GM19099 (cell line): ENCODE data around the gene ANKRD28.

Experiments used
- POLR2A ChIP-seq: IDR thresholded peaks from 3 replicates; pipeline ENCODE4 v1.6.1; 2011; ENCODE audit warnings: low read depth; ENCODE audit not compliant: insufficient read length; ENCODE audit errors: extremely low read depth

The ANKRD28 gene

DNA sequence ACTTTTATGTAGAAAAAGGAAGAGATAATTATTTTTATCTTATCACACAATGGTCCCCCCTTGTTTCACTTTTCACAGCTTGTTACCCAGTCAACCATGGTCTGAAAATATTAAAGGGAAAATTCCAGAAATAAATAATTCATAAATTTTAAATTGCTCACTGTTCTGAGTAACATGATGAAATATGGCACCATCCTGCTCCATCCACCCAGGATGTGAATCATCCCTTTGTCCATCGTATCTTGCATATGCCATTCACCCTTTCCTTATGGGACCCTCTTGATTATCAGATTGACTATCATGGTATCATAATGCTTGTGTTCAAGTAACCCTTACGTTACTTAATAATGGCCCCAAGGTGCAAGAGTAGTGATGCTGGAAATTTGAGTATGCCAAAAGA lies 43.7 kb downstream of the ANKRD28 start:
- no peak for TF ChIP-seq POLR2A

DNA sequence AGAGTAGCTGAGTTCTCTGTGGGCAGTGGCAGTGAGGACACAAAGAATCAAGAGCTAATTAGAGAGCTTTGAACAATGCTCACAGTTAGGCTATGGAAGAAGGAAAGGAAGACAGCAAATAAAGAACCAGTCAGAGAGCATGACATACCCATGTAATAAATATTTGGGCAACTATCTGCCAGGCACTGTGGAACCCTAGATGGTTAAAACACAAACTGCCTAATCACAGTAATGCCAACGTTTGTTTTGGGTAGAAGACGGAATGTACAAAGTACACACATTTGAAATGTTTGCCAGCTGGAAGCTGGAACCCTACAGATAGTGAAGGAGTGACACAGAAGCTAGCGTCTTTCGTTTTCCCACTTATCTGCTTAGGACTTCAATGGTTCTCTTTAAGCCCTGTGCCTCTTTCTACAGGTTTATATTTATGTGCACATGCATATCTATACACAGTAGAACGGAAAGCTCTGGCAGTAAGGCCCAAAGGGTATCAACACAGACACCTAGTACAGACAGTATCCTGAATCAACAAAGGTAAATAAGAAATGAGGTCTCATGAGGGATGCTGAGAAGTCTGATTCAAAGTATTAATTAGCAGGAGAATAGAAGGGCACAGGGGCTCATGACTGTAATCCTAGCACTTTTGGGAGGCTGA lies 44.6 kb downstream of the ANKRD28 start:
- TF ChIP-seq POLR2A: no peak

DNA sequence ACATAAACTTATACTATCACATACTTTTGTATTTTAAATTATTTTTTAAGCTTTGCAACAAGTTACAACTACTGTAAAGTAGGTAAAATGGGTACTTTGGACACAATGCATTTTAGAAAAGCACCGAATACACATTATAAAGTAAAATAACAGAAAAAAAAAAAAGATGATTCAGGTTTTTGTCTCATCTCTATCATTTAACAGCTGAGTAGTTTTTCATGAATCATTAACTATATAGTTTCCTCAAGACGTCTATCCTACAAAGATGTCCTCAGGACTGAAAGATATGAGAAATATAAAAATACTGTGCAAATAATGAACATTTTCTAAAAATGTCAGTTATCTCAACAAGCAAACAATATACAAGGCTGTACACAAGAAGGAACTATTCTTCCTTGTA lies 46.9 kb downstream of the ANKRD28 start:
- no peak for TF ChIP-seq POLR2A

DNA sequence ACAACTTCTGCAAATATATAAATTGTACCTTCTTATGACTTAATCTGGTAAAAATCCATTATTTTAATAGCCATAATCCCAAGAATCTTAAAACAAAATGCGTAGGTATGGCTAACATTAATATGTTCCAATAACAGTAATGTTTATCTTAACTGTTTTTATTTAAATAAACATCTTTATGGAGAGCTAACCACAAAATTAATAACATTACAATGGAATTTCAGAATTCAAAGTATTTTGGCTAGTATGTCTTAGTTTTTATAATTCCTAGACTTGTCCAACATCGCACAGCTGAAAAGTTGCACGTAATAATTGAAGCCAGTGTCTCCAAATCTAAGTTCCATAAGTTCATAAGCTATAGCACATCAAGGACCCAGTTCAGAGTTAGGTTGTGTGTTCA lies 47.6 kb downstream of the ANKRD28 start:
- no peak for TF ChIP-seq POLR2A

DNA sequence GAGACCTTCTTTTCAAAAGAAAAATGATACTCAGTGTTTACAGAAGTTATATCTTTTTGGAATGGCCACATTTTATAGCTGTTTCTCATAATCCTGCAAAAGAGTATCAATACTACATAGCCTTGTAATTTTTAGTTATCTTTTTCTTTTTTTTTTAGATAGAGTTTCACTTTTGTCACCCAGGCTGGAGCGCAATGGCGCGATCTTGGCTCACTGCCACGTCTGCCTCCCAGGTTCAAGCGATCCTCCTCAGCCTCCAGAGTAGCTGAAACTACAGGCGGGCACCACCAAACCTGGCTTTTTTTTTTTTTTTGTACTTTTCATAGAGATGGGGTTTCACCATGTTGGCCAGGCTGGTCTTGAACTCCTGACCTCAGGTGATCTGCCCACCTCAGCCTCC lies 53.6 kb downstream of the ANKRD28 start:
- no peak for TF ChIP-seq POLR2A

DNA sequence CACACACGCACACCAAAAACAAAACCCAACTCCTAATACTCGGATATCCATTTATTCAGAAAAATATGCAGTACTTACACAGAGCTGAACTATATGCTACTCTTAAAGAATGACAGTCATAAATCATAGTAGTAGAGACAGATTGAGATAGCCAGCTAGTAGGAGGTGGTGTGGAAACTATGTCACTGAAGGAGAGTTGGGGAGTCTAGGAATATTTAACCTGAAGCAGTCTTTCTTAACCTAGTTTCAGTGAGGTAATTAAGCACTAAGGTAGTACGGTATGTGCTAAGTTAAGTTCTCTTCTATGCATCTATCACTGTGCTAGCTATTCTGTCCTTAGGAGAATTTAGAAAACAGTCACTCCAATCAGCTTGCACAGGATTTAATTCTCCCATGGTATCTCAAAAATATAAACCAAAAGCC lies 54.2 kb downstream of the ANKRD28 start:
- no peak for TF ChIP-seq POLR2A

DNA sequence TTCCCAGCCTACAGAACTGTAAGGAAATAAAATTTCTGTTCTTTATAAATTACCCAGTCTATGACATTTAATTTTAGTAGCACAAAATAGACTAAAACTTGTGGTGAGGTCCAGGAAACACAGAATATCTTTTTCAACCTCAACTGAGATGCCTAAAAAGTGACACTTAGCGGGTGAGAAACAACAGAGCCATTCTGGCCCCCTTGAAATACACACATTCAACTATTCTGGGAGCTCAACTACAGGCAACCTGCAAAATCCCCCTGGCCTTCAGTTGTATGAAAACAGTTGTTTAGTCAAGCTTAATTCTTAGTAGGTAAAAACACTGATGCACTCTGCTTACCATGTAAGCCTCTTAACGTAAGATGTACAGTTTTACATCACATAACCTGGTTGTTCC lies 66.8 kb downstream of the ANKRD28 start:
- no peak for TF ChIP-seq POLR2A

DNA sequence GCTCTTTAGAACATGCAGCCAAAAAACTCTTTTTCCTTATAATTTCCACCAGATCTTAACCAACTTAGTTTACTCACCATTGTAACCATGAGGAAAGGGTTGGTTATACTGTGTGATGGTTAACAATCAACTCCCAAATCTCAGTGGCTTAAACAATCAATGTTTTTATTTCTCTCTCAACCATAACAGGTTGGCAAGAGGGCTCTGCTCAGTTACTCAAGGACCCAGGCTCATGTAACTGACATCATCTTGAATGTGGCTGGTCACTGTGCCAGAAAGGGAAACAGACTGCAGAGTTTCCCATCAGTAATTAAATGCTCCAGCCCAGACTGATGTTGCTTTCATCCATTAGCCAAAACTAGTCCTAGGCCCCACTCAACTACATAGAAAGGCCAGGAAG lies 69.0 kb downstream of the ANKRD28 start:
- TF ChIP-seq POLR2A: no peak

DNA sequence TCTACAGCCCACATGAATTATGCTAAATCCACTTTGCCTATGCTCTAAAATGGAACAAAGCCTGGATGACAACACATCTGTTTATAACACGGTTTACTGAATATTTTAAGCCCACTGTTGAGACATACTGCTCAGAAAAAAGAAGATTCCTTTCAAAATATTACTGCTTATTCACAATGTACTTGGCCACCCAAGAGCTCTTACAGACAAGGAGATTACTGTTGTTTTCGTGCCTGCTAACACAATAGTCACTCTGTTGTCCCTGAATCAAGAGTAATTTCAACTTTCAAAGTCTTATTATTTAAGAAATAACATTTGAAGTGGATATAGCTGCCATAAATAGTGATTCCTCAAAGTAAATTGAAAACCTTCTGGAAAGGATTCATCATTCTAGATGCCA lies 70.9 kb downstream of the ANKRD28 start:
- TF ChIP-seq POLR2A: no peak

DNA sequence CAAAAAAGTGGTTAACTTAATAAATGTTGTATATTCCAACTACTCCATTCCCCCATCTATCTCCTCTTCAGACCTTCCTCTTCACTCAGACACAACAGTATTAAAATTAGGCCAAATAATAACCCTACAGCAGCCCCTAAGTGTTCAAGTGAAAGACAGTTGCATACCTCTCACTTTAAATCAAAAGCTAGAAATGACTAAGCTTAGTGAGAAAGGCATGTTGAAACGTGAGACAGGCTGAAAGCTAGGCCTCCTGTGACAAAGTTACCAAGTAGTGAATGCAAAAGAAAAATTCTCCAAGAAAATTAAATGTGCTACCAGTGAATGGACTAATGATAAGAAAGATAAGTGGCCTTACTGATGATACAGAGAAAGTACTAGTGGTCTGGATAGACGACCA lies 71.7 kb downstream of the ANKRD28 start:
- TF ChIP-seq POLR2A: no peak

DNA sequence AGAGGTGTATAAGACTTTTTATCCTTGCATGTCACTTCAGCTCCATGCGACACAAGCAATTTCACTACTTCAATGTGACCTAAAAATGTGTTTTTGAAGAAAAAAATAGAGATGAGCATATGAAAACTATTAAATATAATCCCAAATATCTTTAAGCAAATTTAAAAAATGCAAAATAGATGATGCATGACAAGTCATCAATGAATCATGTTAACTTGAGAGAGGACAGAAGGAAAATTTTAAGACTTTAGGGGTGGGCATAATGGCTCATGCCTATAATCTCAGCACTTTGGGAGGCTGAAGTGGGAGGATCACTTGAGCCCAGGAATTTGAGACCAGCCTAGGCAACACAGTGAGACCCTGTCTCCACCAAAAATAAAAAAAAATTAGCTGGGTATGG lies 73.3 kb downstream of the ANKRD28 start:
- no peak for TF ChIP-seq POLR2A

DNA sequence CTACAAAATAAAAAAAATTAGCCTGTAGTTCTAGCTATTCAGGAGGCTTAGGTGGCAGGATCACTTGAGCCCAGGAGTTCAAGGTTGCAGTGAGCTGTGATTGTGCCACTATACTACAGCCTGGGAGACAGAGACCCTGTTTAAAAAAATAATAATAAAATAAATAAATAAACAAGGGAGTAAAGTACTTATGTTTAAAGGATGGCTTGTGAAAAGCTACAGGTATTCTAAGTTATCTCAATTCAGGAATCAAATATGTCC lies 74.2 kb downstream of the ANKRD28 start:
- no peak for TF ChIP-seq POLR2A

DNA sequence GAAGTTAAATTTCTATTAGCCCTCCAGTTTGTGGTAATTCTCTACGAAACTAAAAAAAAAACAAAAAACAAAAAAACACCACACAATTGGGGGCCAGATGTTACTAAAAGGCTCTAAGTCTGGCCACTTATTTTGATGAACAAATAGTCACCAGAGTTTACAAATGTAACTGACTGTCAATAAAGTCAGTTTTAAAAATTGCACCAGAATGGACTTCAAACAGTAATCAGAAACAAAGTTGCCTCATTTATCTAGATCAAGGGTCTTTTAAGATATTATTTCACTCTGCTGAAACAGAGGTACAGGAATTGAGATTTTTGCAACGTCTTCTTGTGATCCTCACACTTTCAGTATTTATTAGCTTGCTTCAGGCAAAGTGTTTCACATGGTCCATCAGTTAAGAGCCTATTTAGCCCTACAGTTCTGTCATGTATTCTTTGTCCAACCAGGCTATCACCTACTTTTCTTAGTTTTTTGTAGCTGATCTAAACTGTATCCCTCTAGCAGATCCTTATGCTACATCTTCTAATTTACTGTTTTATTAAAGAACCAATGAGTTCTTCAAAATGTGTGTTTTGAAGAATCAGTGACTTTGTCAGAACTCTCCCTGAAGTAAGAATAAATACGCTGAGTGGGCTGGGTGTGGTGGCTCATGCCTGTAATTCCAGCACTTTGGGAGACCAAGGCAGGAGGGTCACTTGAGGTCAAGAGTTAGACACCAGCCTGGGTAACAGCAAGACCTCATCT lies 74.7 kb downstream of the ANKRD28 start:
- TF ChIP-seq POLR2A: no peak

DNA sequence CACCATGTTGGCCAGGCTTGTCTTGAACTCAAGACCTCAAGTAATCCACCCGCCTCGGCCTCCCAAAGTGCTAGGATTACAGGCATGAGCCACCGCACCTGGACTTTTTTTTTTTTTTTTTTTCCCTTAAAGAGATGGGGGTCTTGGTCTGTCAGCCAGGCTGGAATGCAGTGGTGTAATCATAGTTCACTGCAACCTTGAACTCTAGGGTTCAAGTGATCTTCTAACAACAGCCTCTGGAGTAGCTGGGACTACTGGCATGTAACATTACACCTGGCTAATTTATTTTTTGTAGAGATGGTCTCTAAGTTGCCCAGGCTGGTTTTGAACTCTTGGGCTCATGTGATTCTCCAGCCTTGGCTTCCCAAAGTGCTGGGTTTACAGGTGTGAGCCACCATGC lies 81.6 kb downstream of the ANKRD28 start:
- no peak for TF ChIP-seq POLR2A

DNA sequence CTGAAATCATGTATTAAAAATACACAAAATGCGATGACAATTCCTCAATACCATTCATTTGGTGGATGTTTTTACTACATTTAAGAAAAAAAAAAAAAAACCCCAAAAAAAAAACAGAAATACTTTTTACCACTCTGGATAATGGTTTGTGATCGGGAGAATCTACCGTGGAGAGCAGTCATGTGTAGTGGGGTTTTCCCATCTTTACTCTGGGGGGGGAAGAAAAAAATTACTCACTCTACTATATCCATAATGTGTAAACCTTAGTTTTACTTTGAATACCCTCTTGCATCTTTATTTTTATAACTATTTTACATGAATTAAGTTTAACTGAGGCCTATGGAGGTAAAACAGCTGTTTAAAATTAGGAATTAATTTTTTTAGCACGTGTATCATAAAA lies 83.3 kb downstream of the ANKRD28 start:
- TF ChIP-seq POLR2A: no peak

DNA sequence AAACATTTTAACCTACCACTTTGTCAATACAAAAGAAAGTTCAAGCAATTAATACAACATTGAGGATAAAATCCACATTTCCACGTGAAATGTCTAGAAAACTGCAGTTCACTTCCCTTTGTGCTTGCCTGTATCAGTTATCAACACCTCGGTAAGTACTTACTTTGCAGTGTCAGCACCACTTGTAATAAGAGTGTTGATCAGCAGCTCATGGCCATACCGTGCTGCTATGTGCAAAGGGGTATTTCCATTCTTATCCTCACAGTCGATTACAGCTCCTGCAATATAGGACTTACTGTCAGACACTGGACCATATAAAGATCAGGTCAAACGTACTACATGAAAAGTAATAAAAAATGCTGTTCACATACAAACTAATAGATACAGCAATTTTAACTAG lies 84.4 kb downstream of the ANKRD28 start:
- no peak for TF ChIP-seq POLR2A

DNA sequence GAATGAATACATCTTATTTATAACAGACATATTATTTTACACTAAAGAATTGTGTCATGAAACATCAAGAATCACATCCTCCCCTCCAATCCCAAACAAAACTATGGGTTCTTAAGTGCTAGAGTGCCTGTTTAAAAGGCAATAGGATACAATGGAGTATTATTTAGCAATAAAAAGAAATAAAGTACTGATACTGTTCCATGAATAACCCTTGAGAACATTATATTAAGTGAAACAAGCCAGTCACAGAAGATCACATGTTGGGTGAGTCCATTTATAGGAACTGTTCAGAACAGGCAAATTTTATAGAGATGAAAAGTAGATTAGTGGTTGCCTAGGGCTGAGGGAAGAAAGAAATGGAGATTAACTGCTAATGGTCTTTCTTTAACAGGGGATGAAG lies 86.5 kb downstream of the ANKRD28 start:
- no peak for TF ChIP-seq POLR2A

DNA sequence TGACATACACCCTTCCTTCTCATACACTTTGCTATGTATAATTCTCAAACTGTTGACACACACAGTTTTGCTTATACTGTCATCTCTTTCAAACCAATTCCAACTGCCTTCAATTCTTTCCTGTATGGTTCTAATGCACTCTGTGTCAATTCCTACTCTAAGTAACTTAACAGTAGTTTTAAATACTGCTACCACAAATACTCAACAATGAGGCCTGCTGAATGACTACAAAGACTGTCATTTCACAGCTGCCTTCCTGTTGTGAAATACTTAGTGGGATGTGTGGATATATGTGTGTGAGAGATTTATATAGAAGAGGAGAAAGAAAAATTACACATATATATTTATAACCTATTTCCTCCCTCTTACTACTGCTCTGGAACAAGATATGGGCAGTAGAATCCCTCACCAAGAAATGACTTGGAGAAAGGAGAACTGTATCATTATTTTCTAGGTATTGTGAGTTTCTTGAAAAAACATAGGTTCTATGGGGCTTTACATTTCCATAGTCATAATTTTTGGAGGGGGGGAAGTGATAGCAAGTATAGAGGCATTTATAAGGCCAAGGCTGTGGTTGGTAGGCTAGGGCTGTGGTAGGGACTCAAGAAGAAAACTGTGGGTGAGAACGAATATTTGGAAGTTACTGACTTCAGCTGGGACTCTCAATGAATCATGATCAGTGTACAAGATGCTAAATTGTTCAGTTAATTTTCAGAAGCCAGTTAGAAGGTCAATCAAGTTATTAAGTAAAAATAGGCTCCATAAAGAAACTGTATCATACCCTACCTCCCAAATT lies 88.7 kb downstream of the ANKRD28 start:
- TF ChIP-seq POLR2A: no peak
